T-helper 1 cell treated with Interleukin-12 subunit alpha and Interleukin-12 subunit beta and Interleukin-4 antibody, amounts not matched to agents 30 μg/mL and 1 μg/mL, for 36 hours (primary cell): Measurements from ENCODE around the gene SURF6.

Experiments
- H3K27ac Mint-ChIP-seq: one replicate; pipeline ENCODE4 v1.8.0; 2021; ENCODE audit warnings: mild to moderate bottlenecking, mixed read lengths
- H3K27me3 Mint-ChIP-seq: one replicate; pipeline ENCODE4 v1.8.0; 2021; ENCODE audit warnings: low read depth, mixed read lengths
- H3K36me3 Mint-ChIP-seq: one replicate; pipeline ENCODE4 v1.8.0; 2021; ENCODE audit warnings: low read depth, mixed read lengths
- H3K4me1 Mint-ChIP-seq: one replicate; pipeline ENCODE4 v1.8.0; 2021; ENCODE audit warnings: low read depth, mixed read lengths
- H3K4me3 Mint-ChIP-seq: one replicate; pipeline ENCODE4 v1.8.0; 2021; ENCODE audit warnings: mild to moderate bottlenecking, moderate library complexity, mixed read lengths
- H3K9me3 Mint-ChIP-seq: one replicate; pipeline ENCODE4 v1.8.0; 2021; ENCODE audit warnings: mixed read lengths

SURF6 gene

GRCh38 chr9:133359399-133360175, 23.6 kb upstream of the SURF6 start:
- Mint-ChIP-seq H3K9me3 (no peaks in the 10 kb centered on the region), H3K4me1 (peaks cover 23% of the 10 kb centered on the region), H3K27me3 (no peaks in the 10 kb centered on the region), H3K36me3 (peaks cover 30% of the 10 kb centered on the region), H3K4me3 (no peak overlapping the region), H3K27ac (no peak overlapping the region)

GRCh38 chr9:133357656-133358055, 21.7 kb upstream of the SURF6 start:
- Mint-ChIP-seq H3K9me3 (no peaks in the 10 kb centered on the region), H3K36me3 (peaks cover 25% of the 10 kb centered on the region), H3K4me1 (peaks cover 22% of the 10 kb centered on the region), H3K27ac (no peak overlapping the region), H3K27me3 (no peaks in the 10 kb centered on the region), H3K4me3 (peak overlapping the region; percentile 75)

GRCh38 chr9:133356391-133357091, 20.6 kb upstream of the SURF6 start, which contains the start of the genes SURF1 and SURF2:
Gene SURF1, minus strand, starts transcription at chr9:133356487. Its CDS starts 34 bp downstream, at chr9:133356453.
Gene SURF2, plus strand, starts transcription at chr9:133356550. Its CDS starts 43 bp downstream, at chr9:133356593.
- H3K27me3 Mint-ChIP-seq = no peaks in the 10 kb centered on the region
- H3K9me3 Mint-ChIP-seq = no peaks in the 10 kb centered on the region
- H3K4me3 Mint-ChIP-seq = peak within 1 kb of the TSS; percentile 88
- peak within 1 kb of the TSS; percentile 88 for H3K27ac Mint-ChIP-seq
- peaks cover 20% of the 10 kb centered on the region for H3K4me1 Mint-ChIP-seq
- H3K36me3 Mint-ChIP-seq = peaks cover 25% of the 10 kb centered on the region

- H3K4me1 Mint-ChIP-seq = peaks cover 16% of the 10 kb centered on the region
- H3K27me3 Mint-ChIP-seq = no peaks in the 10 kb centered on the region
- H3K9me3 Mint-ChIP-seq = no peaks in the 10 kb centered on the region
- peaks cover 24% of the 10 kb centered on the region for H3K36me3 Mint-ChIP-seq
- H3K4me3 Mint-ChIP-seq = peak overlapping the region; percentile 88
- peak overlapping the region; percentile 88 for H3K27ac Mint-ChIP-seq
Measured at GRCh38 chr9:133355881-133356357, 19.9 kb upstream of the SURF6 start.

GRCh38 chr9:133354766-133355165, 18.8 kb upstream of the SURF6 start:
- Mint-ChIP-seq H3K27me3 (no peaks in the 10 kb centered on the region), H3K4me1 (peaks cover 16% of the 10 kb centered on the region), H3K4me3 (peak overlapping the region; percentile 88), H3K9me3 (no peaks in the 10 kb centered on the region), H3K36me3 (peaks cover 31% of the 10 kb centered on the region), H3K27ac (peak overlapping the region; percentile 41)

- Mint-ChIP-seq H3K27ac (no peak overlapping the region), H3K4me1 (peaks cover 24% of the 10 kb centered on the region), H3K36me3 (peaks cover 43% of the 10 kb centered on the region), H3K27me3 (no peaks in the 10 kb centered on the region), H3K9me3 (no peaks in the 10 kb centered on the region), H3K4me3 (peak overlapping the region; percentile 48)
Measured at GRCh38 chr9:133353548-133353947, 17.6 kb upstream of the SURF6 start.

- H3K27ac Mint-ChIP-seq = peak overlapping the region; percentile 34
- peaks cover 21% of the 10 kb centered on the region for H3K4me1 Mint-ChIP-seq
- peaks cover 48% of the 10 kb centered on the region for H3K36me3 Mint-ChIP-seq
- no peaks in the 10 kb centered on the region for H3K27me3 Mint-ChIP-seq
- no peaks in the 10 kb centered on the region for H3K9me3 Mint-ChIP-seq
- H3K4me3 Mint-ChIP-seq = peak overlapping the region; percentile 48
Measured at GRCh38 chr9:133352635-133353340, 16.8 kb upstream of the SURF6 start.

- Mint-ChIP-seq H3K36me3 (peaks cover 48% of the 10 kb centered on the region), H3K4me3 (no peak overlapping the region), H3K27ac (no peak overlapping the region), H3K4me1 (peaks cover 15% of the 10 kb centered on the region), H3K27me3 (no peaks in the 10 kb centered on the region), H3K9me3 (no peaks in the 10 kb centered on the region)
Measured at GRCh38 chr9:133351908-133352634, 16.1 kb upstream of the SURF6 start.

- Mint-ChIP-seq H3K4me3 (no peak overlapping the region), H3K9me3 (no peaks in the 10 kb centered on the region), H3K27me3 (no peaks in the 10 kb centered on the region), H3K4me1 (peaks cover 20% of the 10 kb centered on the region), H3K27ac (no peak overlapping the region), H3K36me3 (peaks cover 48% of the 10 kb centered on the region)
Measured at GRCh38 chr9:133351526-133351907, 15.5 kb upstream of the SURF6 start.

GRCh38 chr9:133349965-133350616, 14.1 kb upstream of the SURF6 start:
- peak overlapping the region; percentile 98 for H3K4me3 Mint-ChIP-seq
- no peaks in the 10 kb centered on the region for H3K27me3 Mint-ChIP-seq
- peak overlapping the region; percentile 20 for H3K27ac Mint-ChIP-seq
- peaks cover 54% of the 10 kb centered on the region for H3K36me3 Mint-ChIP-seq
- H3K4me1 Mint-ChIP-seq = peaks cover 25% of the 10 kb centered on the region
- H3K9me3 Mint-ChIP-seq = no peaks in the 10 kb centered on the region

GRCh38 chr9:133348718-133349573, 13.0 kb upstream of the SURF6 start:
- H3K27me3 Mint-ChIP-seq = no peaks in the 10 kb centered on the region
- H3K36me3 Mint-ChIP-seq = peaks cover 58% of the 10 kb centered on the region
- no peaks in the 10 kb centered on the region for H3K9me3 Mint-ChIP-seq
- H3K4me3 Mint-ChIP-seq = peak overlapping the region; percentile 98
- peaks cover 25% of the 10 kb centered on the region for H3K4me1 Mint-ChIP-seq
- peak overlapping the region; percentile 92 for H3K27ac Mint-ChIP-seq

GRCh38 chr9:133347985-133348717, 12.2 kb upstream of the SURF6 start, which contains the start of the genes MED22 and RPL7A:
Gene MED22, minus strand, starts transcription at chr9:133348131. Its CDS starts 1,469 bp downstream, at chr9:133346662.
Gene RPL7A, plus strand, starts transcription at chr9:133348218. Its CDS starts 26 bp downstream, at chr9:133348244.
- H3K27me3 Mint-ChIP-seq = no peaks in the 10 kb centered on the region
- H3K36me3 Mint-ChIP-seq = peaks cover 56% of the 10 kb centered on the region
- H3K4me3 Mint-ChIP-seq = peak within 1 kb of the TSS; percentile 98
- H3K9me3 Mint-ChIP-seq = no peaks in the 10 kb centered on the region
- H3K4me1 Mint-ChIP-seq = peaks cover 25% of the 10 kb centered on the region
- peak within 1 kb of the TSS; percentile 92 for H3K27ac Mint-ChIP-seq
